ENCODE data around the gene MERTK. TPM values are rescaled to one million over a fixed set of nuclear protein-coding genes. Genes with fewer than 3 reads are reported as not detected.

The MERTK gene
- total and polyA plus RNA-seq, 10 of the 15 experiments (the other 5 are each of a cell fraction or from before 2014, with no cell fraction given) = 0.13 to 30.6 (median 0.50) TPM

- no TSS peak for BruUV-seq (replicated peaks)
- Histone ChIP-seq H2AFZ (ENCODE audit: control insufficient read depth, low read depth, low read length) (no peak overlapping the region), H3K27ac (ENCODE audit: control insufficient read depth, insufficient read depth) (no peak overlapping the region), H4K20me1 (ENCODE audit: control insufficient read depth, insufficient read depth) (no peaks in the 10 kb centered on the region), H3K9ac (ENCODE audit: control insufficient read depth, insufficient read depth, low read length) (no peak overlapping the region), H3K27me3 (replicated peaks in 1 of 2; ENCODE audit: control insufficient read depth in 2 of 2, insufficient read depth in 2 of 2, low read length in 1 of 2) (no peaks in the 10 kb centered on the region; a peak in 1 of 4 replicates), H3K36me3 (ENCODE audit: control insufficient read depth in 2 of 2, insufficient read depth in 2 of 2, low read length in 1 of 2) (no peaks in the 10 kb centered on the region), H3K9me3 (replicated peaks; ENCODE audit: control insufficient read depth, insufficient read depth, low read length) (no peaks in the 10 kb centered on the region), H3K4me1 (ENCODE audit: control insufficient read depth, insufficient read depth, low read length) (no peaks in the 10 kb centered on the region), H3K4me3 (no peak overlapping the region), H3K79me2 (ENCODE audit: control insufficient read depth, insufficient read depth, low read length) (no peaks in the 10 kb centered on the region), H3K4me2 (ENCODE audit: control insufficient read depth, insufficient read depth) (no peak overlapping the region)
- ChIA-PET SMC1A (ENCODE audit: uncharacterized antibody, unreplicated experiment) (no interaction called here), RAD21 (ENCODE audit: unreplicated experiment) (no interaction called here), POLR2A (no interaction called here), CTCF (no interaction called here)
- FAIRE-seq = no peak
- WGBS (ENCODE audit: insufficient coverage, insufficient replicate concordance, low lambda C conversion rate, missing lambda C conversion rate) = 69% methylated on average over 1 of the region's 1 CpG
- no peak for ATAC-seq
- TF ChIP-seq LARP7 (IDR thresholded peaks at IDR 0.05) (no peak), CUX1 (IDR thresholded peaks at IDR 0.05; ENCODE audit: insufficient replicate concordance, low read depth, low read length) (no peak), CREB1 (IDR thresholded peaks at IDR 0.05; ENCODE audit: low read depth) (no peak), TAF1 (IDR thresholded peaks at IDR 0.05; ENCODE audit: borderline replicate concordance, low read depth, low read length) (no peak)
- DNase-seq (ENCODE audit: low read depth, low spot score) = no peak
- intact Hi-C loops (cut with micrococcal nuclease; ENCODE audit: unreplicated experiment) = loop anchor here (10.0 kb wide), 1 partner anchor 86 kb away; no protein-coding TSS in a partner anchor
- in situ Hi-C loops (cut with MboI) = no loop called here
Observed at GRCh38 chr2:111958901-111959300, 60.5 kb downstream of the MERTK start.

Data from GM12878 (cell line).